WERI-Rb-1 (cell line): Measurements from ENCODE around the gene PDP2.

ENCODE experiments used
- DNase-seq: peaks from one replicate; pipeline ENCODE4 v3.0.0-alpha.2; 2020
- H3K27ac ChIP-seq: fragments of 250-450 bp; sonication (Bioruptor Pico); 2 replicates; pipeline ENCODE4 v1.5.1; 2020; ENCODE audit warnings: mild to moderate bottlenecking, moderate library complexity
- H3K27me3 ChIP-seq: fragments of 250-450 bp; sonication (Bioruptor Pico); 2 replicates; pipeline ENCODE4 v1.5.1; 2021; ENCODE audit warnings: mild to moderate bottlenecking, low read depth, moderate library complexity; ENCODE audit not compliant: insufficient read depth, severe bottlenecking
- H3K36me3 ChIP-seq: fragments of 250-450 bp; sonication (Bioruptor Pico); 2 replicates; pipeline ENCODE4 v1.5.1; 2020; ENCODE audit warnings: mild to moderate bottlenecking, moderate library complexity
- H3K4me3 ChIP-seq: 2 replicates; pipeline ENCODE4 v1.5.1; 2011; ENCODE audit warnings: low read depth, mild to moderate bottlenecking, control low read depth, low read length
- H3K9me3 ChIP-seq: fragments of 250-450 bp; sonication (Bioruptor Pico); 2 replicates; pipeline ENCODE4 v1.5.1; 2021; ENCODE audit warnings: mild to moderate bottlenecking, moderate library complexity; ENCODE audit not compliant: severe bottlenecking
- CTCF ChIP-seq: IDR thresholded peaks from 2 replicates; pipeline ENCODE4 v1.5.1; 2011; ENCODE audit warnings: low read depth, mild to moderate bottlenecking, control low read depth, inconsistent platforms, low read length

The PDP2 gene

GRCh38 chr16:66911801-66912200 is 31.5 kb downstream of the PDP2 start:
- Histone ChIP-seq H3K27ac (no peak overlapping the region), H3K36me3 (no peaks in the 10 kb centered on the region), H3K9me3 (no peaks in the 10 kb centered on the region), H3K27me3 (no peaks in the 10 kb centered on the region), H3K4me3 (no peak overlapping the region)
- DNase-seq: no peak
- no peak for TF ChIP-seq CTCF

- Histone ChIP-seq H3K36me3 (no peaks in the 10 kb centered on the region), H3K27me3 (no peaks in the 10 kb centered on the region), H3K9me3 (no peaks in the 10 kb centered on the region), H3K27ac (no peak overlapping the region), H3K4me3 (no peak overlapping the region)
- TF ChIP-seq CTCF: no peak
- DNase-seq: no peak
These were observed 32.8 kb downstream of the PDP2 start for GRCh38 chr16:66913081-66913480.

GRCh38 chr16:66913711-66914110 is 33.4 kb downstream of the PDP2 start:
- Histone ChIP-seq H3K36me3 (no peaks in the 10 kb centered on the region), H3K27me3 (no peaks in the 10 kb centered on the region), H3K4me3 (no peak overlapping the region), H3K9me3 (no peaks in the 10 kb centered on the region), H3K27ac (no peak overlapping the region)
- DNase-seq: no peak
- TF ChIP-seq CTCF: no peak

DNA sequence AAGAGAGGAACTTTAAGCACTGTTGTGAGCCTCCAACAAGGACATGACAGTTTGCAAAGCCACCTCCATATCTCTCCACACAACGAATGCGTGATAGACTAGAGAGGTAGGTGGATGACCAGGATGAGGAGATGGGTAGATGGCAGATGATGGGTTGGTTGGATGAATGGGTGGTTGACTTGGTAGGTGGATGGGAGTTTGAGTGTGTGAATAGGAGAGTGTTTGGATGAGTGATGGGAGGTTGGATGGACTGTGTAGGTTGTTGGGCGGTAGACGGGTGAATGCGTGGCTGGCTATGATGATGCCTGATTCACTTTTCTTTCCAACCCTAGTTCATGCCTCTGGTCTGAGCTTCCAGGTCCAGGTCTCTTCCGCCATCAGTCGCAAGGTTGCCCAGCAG is 34.2 kb downstream of the PDP2 start:
- no peak overlapping the region for H3K4me3 ChIP-seq
- H3K9me3 ChIP-seq: no peaks in the 10 kb centered on the region
- no peak for TF ChIP-seq CTCF
- no peak overlapping the region for H3K27ac ChIP-seq
- no peak for DNase-seq
- no peaks in the 10 kb centered on the region for H3K27me3 ChIP-seq
- no peaks in the 10 kb centered on the region for H3K36me3 ChIP-seq

DNA sequence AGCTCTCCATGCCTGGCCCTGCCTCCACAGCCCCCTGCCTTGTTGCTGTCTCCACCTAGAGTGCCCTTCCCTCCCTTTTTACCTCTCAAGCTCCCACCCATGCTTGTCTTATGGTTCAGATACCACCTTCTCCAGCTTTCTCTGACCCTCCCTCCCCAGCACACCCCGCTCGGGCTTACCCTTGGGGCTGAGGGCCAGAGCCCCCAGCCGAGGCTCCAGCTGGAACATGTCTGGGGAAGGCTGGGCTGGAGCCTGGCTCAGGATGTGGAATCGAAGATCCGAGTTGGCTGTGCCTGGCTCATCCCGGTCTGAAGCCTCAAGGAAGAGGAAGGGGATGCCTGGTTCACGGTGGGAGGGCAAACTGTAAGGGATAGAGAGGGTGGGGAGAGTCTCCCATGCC is 34.7 kb downstream of the PDP2 start:
- Histone ChIP-seq H3K27ac (no peak overlapping the region), H3K9me3 (no peaks in the 10 kb centered on the region), H3K36me3 (no peaks in the 10 kb centered on the region), H3K4me3 (no peak overlapping the region), H3K27me3 (no peaks in the 10 kb centered on the region)
- DNase-seq: no peak
- TF ChIP-seq CTCF: no peak

GRCh38 chr16:66916518-66916917 is 36.2 kb downstream of the PDP2 start:
- Histone ChIP-seq H3K9me3 (no peaks in the 10 kb centered on the region), H3K4me3 (no peak overlapping the region), H3K27me3 (no peaks in the 10 kb centered on the region), H3K27ac (no peak overlapping the region), H3K36me3 (peaks cover 7% of the 10 kb centered on the region)
- TF ChIP-seq CTCF: no peak
- DNase-seq: no peak
